Uterus (tissue), 4 donors: ENCODE results near the gene GSTO1. TPM values are rescaled to one million over a fixed set of nuclear protein-coding genes. Genes with fewer than 3 reads are reported as not detected.

Source experiments
- DNase-seq, 2 donors: peaks; one replicate each; pipeline ENCODE4 v3.0.0-alpha.2; 2019 to 2020
- H3K27ac ChIP-seq, 2 donors: fragments of 200-600 bp; sonication (generic); 1 replicate in 1 of 2; 2 replicates in 1 of 2; pipeline ENCODE4 v1.5.1; 2016 to 2018
- H3K27me3 ChIP-seq, 2 donors: fragments of 200-600 bp; sonication (generic); one replicate each; pipeline ENCODE4 v1.5.1; 2018 to 2019; ENCODE audit warnings: control low read depth in 1 of 2
- H3K36me3 ChIP-seq, 2 donors: fragments of 200-600 bp; sonication (generic); one replicate each; pipeline ENCODE4 v1.5.1; 2019; ENCODE audit warnings: control low read depth in 1 of 2
- H3K4me1 ChIP-seq, 2 donors: fragments of 200-600 bp; sonication (generic); one replicate each; pipeline ENCODE4 v1.5.1; 2018 to 2019; ENCODE audit warnings: control low read depth in 1 of 2
- H3K4me3 ChIP-seq, 2 donors: fragments of 200-600 bp; sonication (generic); 1 replicate in 1 of 2; 2 replicates in 1 of 2; pipeline ENCODE4 v1.5.1; 2018 to 2019; ENCODE audit warnings: mild to moderate bottlenecking in 1 of 2
- H3K9me3 ChIP-seq, 2 donors: fragments of 200-600 bp; sonication (generic); one replicate each; pipeline ENCODE4 v1.5.1; 2019; ENCODE audit warnings: control low read depth in 1 of 2
- POLR2A ChIP-seq, 2 donors: fragments of 450-650 bp; IDR thresholded peaks; one replicate each; pipeline ENCODE4 v1.6.1; 2016; ENCODE audit warnings: antibody characterized with exemption in 2 of 2, mild to moderate bottlenecking in 1 of 2, moderate library complexity in 1 of 2
- intact Hi-C: fragments of 100-400 bp; cut with DNase I; formaldehyde crosslinking; loops from one replicate; pipeline ENCODE4 v1.15.1; 2023; ENCODE audit warnings: low total_unique reads
- total RNA-seq, 4 donors: library from RNA; depleted of rRNA in 3 of 4; stranded (reverse); fragments of >200 nt in 3 of 4; gene quantifications; one replicate each; pipeline versions ENCODE4 v1.1.0 to v1.2.4, GENCODE V29; 2014 to 2023
- TF ChIP-seq, protein P1 (sequence below), 4 experiments: fragments of 200-600 bp in 2 of 4; fragments of 450-650 bp in 2 of 4; sonication (generic) in 2 of 4; IDR thresholded peaks; one replicate each; pipeline ENCODE4 v1.5.1; 2016 to 2019; ENCODE audit warnings: antibody characterized with exemption in 4 of 4, mild to moderate bottlenecking in 2 of 4, moderate library complexity in 1 of 4
- donor health status: DM: yes; HTN: yes; CAD: no.

The GSTO1 gene
- total RNA-seq, 4 donors from 2014 or later = 54.7 to 131 (median 102) TPM

GRCh38 chr10:104220522-104220921 is 34.2 kb upstream of the GSTO1 start:
- TF ChIP-seq, protein P1, sequence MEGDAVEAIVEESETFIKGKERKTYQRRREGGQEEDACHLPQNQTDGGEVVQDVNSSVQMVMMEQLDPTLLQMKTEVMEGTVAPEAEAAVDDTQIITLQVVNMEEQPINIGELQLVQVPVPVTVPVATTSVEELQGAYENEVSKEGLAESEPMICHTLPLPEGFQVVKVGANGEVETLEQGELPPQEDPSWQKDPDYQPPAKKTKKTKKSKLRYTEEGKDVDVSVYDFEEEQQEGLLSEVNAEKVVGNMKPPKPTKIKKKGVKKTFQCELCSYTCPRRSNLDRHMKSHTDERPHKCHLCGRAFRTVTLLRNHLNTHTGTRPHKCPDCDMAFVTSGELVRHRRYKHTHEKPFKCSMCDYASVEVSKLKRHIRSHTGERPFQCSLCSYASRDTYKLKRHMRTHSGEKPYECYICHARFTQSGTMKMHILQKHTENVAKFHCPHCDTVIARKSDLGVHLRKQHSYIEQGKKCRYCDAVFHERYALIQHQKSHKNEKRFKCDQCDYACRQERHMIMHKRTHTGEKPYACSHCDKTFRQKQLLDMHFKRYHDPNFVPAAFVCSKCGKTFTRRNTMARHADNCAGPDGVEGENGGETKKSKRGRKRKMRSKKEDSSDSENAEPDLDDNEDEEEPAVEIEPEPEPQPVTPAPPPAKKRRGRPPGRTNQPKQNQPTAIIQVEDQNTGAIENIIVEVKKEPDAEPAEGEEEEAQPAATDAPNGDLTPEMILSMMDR (IDR thresholded peaks at IDR 0.05) = no peak
- no peak for TF ChIP-seq POLR2A (IDR thresholded peaks at IDR 0.05)
- DNase-seq = no peak

GRCh38 chr10:104223304-104223703 is 31.4 kb upstream of the GSTO1 start:
- DNase-seq = no peak
- TF ChIP-seq, protein P1 (IDR thresholded peaks at IDR 0.05) = no peak
- no peak for TF ChIP-seq POLR2A (IDR thresholded peaks at IDR 0.05)
- H3K27me3 ChIP-seq = no peaks in the 10 kb centered on the region
- intact Hi-C loops = no loop called here
- H3K4me1 ChIP-seq = no peaks in the 10 kb centered on the region
- no peaks in the 10 kb centered on the region for H3K36me3 ChIP-seq
- H3K27ac ChIP-seq = no peak overlapping the region
- H3K4me3 ChIP-seq = no peak overlapping the region
- no peaks in the 10 kb centered on the region for H3K9me3 ChIP-seq

More at GRCh38 chr10:104220522-104220921, 34.2 kb upstream of the GSTO1 start:
- Histone ChIP-seq H3K9me3 (no peaks in the 10 kb centered on the region), H3K27ac (no peak overlapping the region), H3K36me3 (no peaks in the 10 kb centered on the region), H3K4me1 (no peaks in the 10 kb centered on the region), H3K4me3 (no peak overlapping the region), H3K27me3 (no peaks in the 10 kb centered on the region)
- intact Hi-C loops = no loop called here

DNA sequence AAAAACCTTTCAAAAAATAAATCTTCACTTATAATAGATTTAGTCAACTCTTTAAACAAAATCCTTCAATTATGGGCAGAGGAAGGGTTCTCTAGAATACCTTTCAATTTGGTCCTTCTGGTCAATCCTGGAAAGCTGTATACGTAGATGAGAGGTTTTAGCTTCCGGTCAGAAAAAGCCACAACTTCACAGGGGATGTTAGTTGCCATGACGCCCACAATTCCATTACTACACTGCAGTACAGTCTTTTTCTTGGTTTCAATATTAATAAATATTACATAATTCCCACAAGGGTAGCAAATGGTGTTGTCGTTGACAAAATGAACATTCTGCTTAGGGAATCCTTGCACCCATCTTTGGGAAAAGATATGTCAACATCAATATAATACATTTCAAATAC is 24.2 kb upstream of the GSTO1 start:
- no peaks in the 10 kb centered on the region for H3K9me3 ChIP-seq
- intact Hi-C loops = no loop called here
- TF ChIP-seq, protein P1 (IDR thresholded peaks at IDR 0.05) = no peak
- TF ChIP-seq POLR2A (IDR thresholded peaks at IDR 0.05) = no peak
- no peaks in the 10 kb centered on the region for H3K27me3 ChIP-seq
- DNase-seq = no peak
- H3K4me3 ChIP-seq = no peak overlapping the region
- H3K27ac ChIP-seq = no peak overlapping the region
- H3K36me3 ChIP-seq = no peaks in the 10 kb centered on the region
- no peaks in the 10 kb centered on the region for H3K4me1 ChIP-seq

DNA sequence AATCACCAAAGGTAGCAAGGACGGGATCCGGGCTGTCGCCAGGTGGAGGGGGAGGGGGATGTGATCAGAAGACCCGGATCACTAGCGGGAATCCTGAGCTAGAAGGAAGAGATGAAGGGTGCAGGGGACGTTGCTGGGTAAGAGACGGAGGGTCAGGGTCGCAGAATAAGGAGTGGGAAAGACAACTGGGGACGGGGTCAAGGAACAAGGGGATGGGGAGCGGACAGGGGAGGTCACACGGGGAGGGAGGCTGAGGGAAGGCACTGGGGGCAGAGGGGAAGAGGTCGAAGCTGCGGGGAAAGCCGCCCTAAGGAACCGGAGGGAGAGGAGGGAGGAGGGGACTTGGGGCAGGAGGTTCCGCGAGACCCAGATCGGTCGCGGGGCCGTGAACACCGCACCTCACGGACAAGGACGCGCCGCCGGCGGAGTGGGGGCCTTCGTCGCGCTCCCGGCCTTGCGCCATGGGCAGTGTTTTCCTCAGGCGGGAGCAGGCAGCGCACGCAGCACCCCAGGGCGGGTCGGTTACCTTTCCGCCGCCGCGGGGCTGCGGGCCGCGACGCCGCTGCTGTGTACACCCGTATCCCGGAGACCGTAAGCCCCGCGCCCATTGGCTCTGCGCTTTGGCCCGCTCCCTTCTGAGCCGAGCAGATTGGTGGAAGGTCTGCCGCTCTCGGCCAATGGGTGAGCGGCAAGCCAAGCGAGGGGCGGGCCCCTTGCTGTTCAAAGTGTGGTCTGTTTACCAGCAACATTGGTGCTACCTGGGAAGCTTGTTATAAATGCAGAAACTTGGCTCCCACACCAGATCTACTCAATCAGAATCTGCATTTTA is 22.7 kb upstream of the GSTO1 start, which contains the start of gene CFAP43:
CFAP43 (minus strand) TSS at position 581 of the 829 bp plus-strand sequence; CDS start at position 463, 118 bp downstream.
- TF ChIP-seq POLR2A (IDR thresholded peaks at IDR 0.05) = peak; percentile 40 to 68
- TF ChIP-seq, protein P1 (IDR thresholded peaks at IDR 0.05) = peak in 1 of 4 experiments; percentile 10
- no peaks in the 10 kb centered on the region for H3K27me3 ChIP-seq
- H3K4me3 ChIP-seq = peak within 1 kb of the TSS; percentile 60 to 78
- no peaks in the 10 kb centered on the region for H3K4me1 ChIP-seq
- peak; percentile 98 for DNase-seq
- H3K27ac ChIP-seq = peak within 1 kb of the TSS in 1 of 2 donors; percentile 51
- no peaks in the 10 kb centered on the region for H3K9me3 ChIP-seq
- H3K36me3 ChIP-seq = no peaks in the 10 kb centered on the region
- intact Hi-C loops = no loop called here

DNA sequence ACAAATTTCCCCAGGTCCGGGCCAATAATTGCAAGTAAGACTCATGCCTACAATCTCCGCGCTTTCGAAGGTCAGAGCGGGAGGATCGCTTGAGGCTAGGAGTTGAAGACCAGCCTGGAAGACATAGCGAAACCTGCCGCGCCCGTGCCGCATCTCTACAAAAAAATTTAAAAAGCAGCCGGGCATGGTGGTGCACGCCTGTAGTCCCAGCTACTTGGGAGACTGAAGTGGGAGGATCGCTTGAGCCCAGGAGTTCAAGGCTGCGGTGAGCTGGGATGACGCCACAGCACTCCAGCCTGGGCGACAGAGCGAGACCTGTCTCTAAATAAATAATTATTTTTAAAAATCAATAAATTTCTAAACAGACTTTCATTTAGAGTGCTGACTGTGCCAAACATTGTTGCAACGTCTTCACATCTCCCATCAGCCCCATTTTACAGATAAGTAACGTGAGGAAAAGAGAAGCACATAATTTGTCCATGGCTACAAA is 22.0 kb upstream of the GSTO1 start:
- Histone ChIP-seq H3K27me3 (no peaks in the 10 kb centered on the region), H3K4me3 (peak overlapping the region; percentile 60 to 78), H3K9me3 (no peaks in the 10 kb centered on the region), H3K27ac (no peak overlapping the region), H3K4me1 (no peaks in the 10 kb centered on the region), H3K36me3 (no peaks in the 10 kb centered on the region)
- peak in 1 of 2 donors; percentile 21 for DNase-seq
- intact Hi-C loops = no loop called here
- TF ChIP-seq, protein P1 (IDR thresholded peaks at IDR 0.05) = no peak
- TF ChIP-seq POLR2A (IDR thresholded peaks at IDR 0.05) = no peak
